Gastroesophageal sphincter (tissue), 3 donors: ENCODE data around the gene ARHGEF26.

Source experiments
- CTCF ChIP-seq, 4 experiments: fragments of 200-600 bp in 2 of 4; fragments of 450-650 bp in 2 of 4; sonication (generic) in 1 of 4; IDR thresholded peaks; one replicate each; pipeline ENCODE4 v1.5.1; 2017 to 2019; ENCODE audit warnings: antibody characterized with exemption in 4 of 4, mild to moderate bottlenecking in 2 of 4, moderate library complexity in 2 of 4
- POLR2A ChIP-seq, 2 donors: fragments of 450-650 bp; IDR thresholded peaks; one replicate each; pipeline ENCODE4 v1.6.1; 2017; ENCODE audit warnings: antibody characterized with exemption in 2 of 2, mild to moderate bottlenecking in 2 of 2, moderate library complexity in 1 of 2
- POLR2AphosphoS5 ChIP-seq: sonication (generic); formaldehyde crosslinking; IDR thresholded peaks from one replicate; pipeline ENCODE4 v1.6.1; 2017; ENCODE audit warnings: antibody characterized with exemption

- peak; percentile 17 for TF ChIP-seq POLR2AphosphoS5
- no peak for TF ChIP-seq CTCF (IDR thresholded peaks at IDR 0.05)
- no peak for TF ChIP-seq POLR2A (IDR thresholded peaks at IDR 0.05)
Observed at GRCh38 chr3:154194877-154195276, 73.7 kb downstream of the ARHGEF26 start.
